Kidney (tissue), 22 donors: ENCODE data around the gene COX15. TPM values are rescaled to one million over a fixed set of nuclear protein-coding genes. Genes with fewer than 3 reads are reported as not detected.

ENCODE experiments used
- DNase-seq, 5 donors: peaks; one replicate each; pipeline ENCODE4 v3.0.0-alpha.2; 2013 to 2020
- FAIRE-seq: peaks from 2 replicates; lab custom pipeline; 2012; peaks lifted over from hg19 to GRCh38; lab: Jason Lieb, UNC
- H3K27ac ChIP-seq, 2 donors: one replicate each; pipeline ENCODE4 v1.7.0; 2013; ENCODE audit warnings: low read depth in 2 of 2, low read length in 2 of 2, inconsistent platforms in 1 of 2
- H3K27me3 ChIP-seq: one replicate; pipeline ENCODE4 v1.7.1; 2013; ENCODE audit warnings: low read length, inconsistent platforms; ENCODE audit not compliant: control insufficient read depth, insufficient read depth
- H3K36me3 ChIP-seq, 3 donors: one replicate each; pipeline versions ENCODE4 v1.7.0 to v1.7.1; 2013; ENCODE audit warnings: low read length in 3 of 3, control low read depth in 1 of 3, inconsistent platforms in 1 of 3; ENCODE audit not compliant: insufficient read depth in 3 of 3, control insufficient read depth in 2 of 3
- H3K4me1 ChIP-seq, 3 donors: one replicate each; pipeline versions ENCODE4 v1.7.0 to v1.7.1; 2013; ENCODE audit warnings: low read length in 3 of 3, inconsistent platforms in 1 of 3, low read depth in 1 of 3; ENCODE audit not compliant: control insufficient read depth in 2 of 3, insufficient read depth in 2 of 3
- H3K4me3 ChIP-seq, 3 donors: one replicate each; pipeline versions ENCODE4 v1.7.0 to v1.8.1; 2013; ENCODE audit warnings: low read length in 3 of 3, control low read depth in 1 of 3, inconsistent platforms in 1 of 3
- H3K9ac ChIP-seq, 3 donors: one replicate each; pipeline versions ENCODE4 v1.7.0 to v1.7.1; 2013; ENCODE audit warnings: low read length in 3 of 3, control low read depth in 1 of 3, inconsistent platforms in 1 of 3
- H3K9me3 ChIP-seq, 3 donors: one replicate each; pipeline versions ENCODE4 v1.7.0 to v1.7.1; 2013; ENCODE audit warnings: low read length in 3 of 3, control low read depth in 1 of 3, inconsistent platforms in 1 of 3; ENCODE audit not compliant: control insufficient read depth in 2 of 3, insufficient read depth in 1 of 3
- intact Hi-C: fragments of 100-400 bp; cut with DNase I; formaldehyde crosslinking; loops from one replicate; pipeline ENCODE4 v1.11.1; 2022
- long read RNA-seq, 10 donors: library from polyadenylated mRNA in 1 of 10; unstranded in 1 of 10; transcript quantifications; one replicate each; pipeline ENCODE4 v2.0.0 and lab custom pipeline, GENCODE V29; 2021 to 2026
- polyA plus RNA-seq: library from polyadenylated mRNA; stranded (reverse); fragments of 350-450 nt; fragmentation: Illumina TruSeq; extraction: RNeasy Lipid Tissue Mini Kit (QIAGEN cat#74804); gene quantifications from one replicate; pipeline ENCODE4 v1.2.3, GENCODE V29; 2014; ENCODE audit warnings: low read depth, low replicate concordance; ENCODE audit not compliant: insufficient read depth
- total RNA-seq: library from RNA; stranded (reverse); fragmentation: NEBNext Ultra II Directional; extraction: Animal tissue kit (Norgen Biotek cat#: 25700); gene quantifications from one replicate; pipeline ENCODE4 v1.2.1, GENCODE V29; 2021
- TF ChIP-seq, protein P1 (sequence below): IDR thresholded peaks from 3 replicates; pipeline ENCODE4 v1.5.1; 2012; ENCODE audit warnings: mild to moderate bottlenecking, moderate library complexity, borderline replicate concordance; ENCODE audit not compliant: insufficient read depth; ENCODE audit errors: extremely low read depth
- donor health status: control.
- donor health status: control.
- donor health status: control.
- donor health status: control.
- donor health status: control.
- donor health status: DM: yes; HTN: yes; CAD: no.
- donor health status: Normal renal cell carcinoma (clear cell type).

COX15 gene
- total RNA-seq (40.4 TPM), polyA plus RNA-seq (30.9 TPM)
- long read RNA-seq, donor 1, partial matches to known transcripts = 0 of 4 reads
- long read RNA-seq, donor 1, other reads (novel, unspliced or antisense) = 0 of 4 reads
- long read RNA-seq, donor 2, transcript COX15-201 (9 exons, 2,356 nt) = major isoform, 8 of 9 reads
- long read RNA-seq, donor 2, partial matches to known transcripts = 0 of 9 reads
- long read RNA-seq, donor 2, other reads (novel, unspliced or antisense) = 0 of 9 reads
- long read RNA-seq, donor 3, transcript COX15-201 (9 exons, 2,356 nt) = major isoform, 9 of 9 reads
- long read RNA-seq, donor 3, partial matches to known transcripts = 0 of 9 reads
- long read RNA-seq, donor 3, other reads (novel, unspliced or antisense) = 0 of 9 reads
- long read RNA-seq, donor 4, transcript COX15-201 (9 exons, 2,356 nt) = major isoform, 8 of 9 reads
- long read RNA-seq, donor 4, partial matches to known transcripts = 0 of 9 reads
- long read RNA-seq, donor 4, other reads (novel, unspliced or antisense) = 0 of 9 reads
- long read RNA-seq, donor 5 = 0 reads
- long read RNA-seq, donor 6, partial matches to known transcripts = 0 of 1 reads
- long read RNA-seq, donor 6, other reads (novel, unspliced or antisense) = 0 of 1 reads
- long read RNA-seq, donor 7, transcript COX15-201 (9 exons, 2,356 nt) = major isoform, 21 of 23 reads
- long read RNA-seq, donor 7, partial matches to known transcripts = 1 of 23 reads
- long read RNA-seq, donor 7, other reads (novel, unspliced or antisense) = 1 of 23 reads
- long read RNA-seq, donor 8, transcript COX15-201 (9 exons, 2,356 nt) = major isoform, 5 of 5 reads
- long read RNA-seq, donor 8, partial matches to known transcripts = 0 of 5 reads
- long read RNA-seq, donor 8, other reads (novel, unspliced or antisense) = 0 of 5 reads
- long read RNA-seq, donor 9, partial matches to known transcripts = 0 of 2 reads
- long read RNA-seq, donor 9, other reads (novel, unspliced or antisense) = 0 of 2 reads
- long read RNA-seq, donor 10, transcript COX15-201 (9 exons, 2,356 nt) = major isoform, 6 of 7 reads
- long read RNA-seq, donor 10, partial matches to known transcripts = 0 of 7 reads
- long read RNA-seq, donor 10, other reads (novel, unspliced or antisense) = 0 of 7 reads

- Histone ChIP-seq H3K36me3 (peaks cover 0 to 9% (median 2%) of the 10 kb centered on the region in 3 donors), H3K27me3 (no peaks in the 10 kb centered on the region), H3K4me3 (peak within 1 kb of the TSS; percentile 97 to 99 (median 98)), H3K4me1 (peaks cover 0 to 2% (median 0%) of the 10 kb centered on the region in 3 donors), H3K9ac (peak within 1 kb of the TSS; percentile 95 to 97 (median 97)), H3K27ac (peak within 1 kb of the TSS; percentile 90 to 96), H3K9me3 (no peaks in the 10 kb centered on the region)
- TF ChIP-seq, protein P1, sequence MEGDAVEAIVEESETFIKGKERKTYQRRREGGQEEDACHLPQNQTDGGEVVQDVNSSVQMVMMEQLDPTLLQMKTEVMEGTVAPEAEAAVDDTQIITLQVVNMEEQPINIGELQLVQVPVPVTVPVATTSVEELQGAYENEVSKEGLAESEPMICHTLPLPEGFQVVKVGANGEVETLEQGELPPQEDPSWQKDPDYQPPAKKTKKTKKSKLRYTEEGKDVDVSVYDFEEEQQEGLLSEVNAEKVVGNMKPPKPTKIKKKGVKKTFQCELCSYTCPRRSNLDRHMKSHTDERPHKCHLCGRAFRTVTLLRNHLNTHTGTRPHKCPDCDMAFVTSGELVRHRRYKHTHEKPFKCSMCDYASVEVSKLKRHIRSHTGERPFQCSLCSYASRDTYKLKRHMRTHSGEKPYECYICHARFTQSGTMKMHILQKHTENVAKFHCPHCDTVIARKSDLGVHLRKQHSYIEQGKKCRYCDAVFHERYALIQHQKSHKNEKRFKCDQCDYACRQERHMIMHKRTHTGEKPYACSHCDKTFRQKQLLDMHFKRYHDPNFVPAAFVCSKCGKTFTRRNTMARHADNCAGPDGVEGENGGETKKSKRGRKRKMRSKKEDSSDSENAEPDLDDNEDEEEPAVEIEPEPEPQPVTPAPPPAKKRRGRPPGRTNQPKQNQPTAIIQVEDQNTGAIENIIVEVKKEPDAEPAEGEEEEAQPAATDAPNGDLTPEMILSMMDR = peak; percentile 34
- DNase-seq (peak; percentile 98 to 99 (median 99)), FAIRE-seq (peak; percentile 6)
- intact Hi-C loops = no loop called here
These were observed at the start of gene COX15, which contains the start of gene CUTC for GRCh38 chr10:99732033-99732842. Gene COX15 (minus strand): TSS chr10:99732127. CDS start chr10:99732049, 78 bp downstream. Gene CUTC (plus strand): TSS chr10:99732234. CDS start chr10:99732349, 115 bp downstream.

DNA sequence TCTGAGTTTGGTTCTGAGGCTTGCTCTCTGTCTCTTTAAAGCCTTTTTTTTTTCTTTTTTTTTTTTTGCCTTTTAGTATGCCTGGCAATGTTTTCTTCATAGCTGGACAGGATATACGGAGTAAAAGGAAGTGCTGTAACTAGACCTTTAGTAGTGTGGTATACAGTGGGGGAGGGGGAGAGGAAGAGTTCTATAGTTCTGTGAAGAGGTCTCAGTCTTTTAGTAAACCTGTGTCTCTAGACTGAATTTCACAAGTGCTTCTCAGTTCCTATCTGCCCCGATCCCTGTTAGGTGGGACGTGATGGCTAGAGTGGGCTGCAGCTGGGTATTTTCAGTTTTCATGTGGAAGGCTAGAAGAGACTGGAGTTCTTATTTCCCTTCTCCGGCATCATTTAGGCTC is 47.4 kb upstream of the COX15 start:
- H3K4me3 ChIP-seq = peak overlapping the region in 1 of 3 donors; percentile 36
- peak overlapping the region; percentile 34 to 56 for H3K27ac ChIP-seq
- no peaks in the 10 kb centered on the region for H3K36me3 ChIP-seq
- peak in 3 of 5 donors; percentile 24 to 63 (median 52) for DNase-seq
- no peaks in the 10 kb centered on the region for H3K9me3 ChIP-seq
- H3K9ac ChIP-seq = no peak overlapping the region
- no peaks in the 10 kb centered on the region for H3K27me3 ChIP-seq
- FAIRE-seq = no peak
- TF ChIP-seq, protein P1 = no peak
- H3K4me1 ChIP-seq = peaks cover 0 to 15% (median 5%) of the 10 kb centered on the region in 3 donors
- intact Hi-C loops = no loop called here
